HL-60 (cell line): Measurements from ENCODE around the gene RANBP2.
"Not testable (repeated sequence)": the region's sequence is repeated elsewhere in the genome, so short reads cannot be mapped to it uniquely, and the experiment has no call there.

ENCODE experiments used
- POLR2AphosphoS5 ChIP-seq: IDR thresholded peaks from 2 replicates; pipeline ENCODE4 v1.6.1; 2012; ENCODE audit warnings: low read depth
- TF ChIP-seq, protein P1 (sequence below): IDR thresholded peaks from one replicate; pipeline ENCODE4 v1.5.1; 2011; ENCODE audit warnings: low read length, control low read depth, inconsistent platforms; ENCODE audit not compliant: insufficient read depth

- TF ChIP-seq, protein P1, sequence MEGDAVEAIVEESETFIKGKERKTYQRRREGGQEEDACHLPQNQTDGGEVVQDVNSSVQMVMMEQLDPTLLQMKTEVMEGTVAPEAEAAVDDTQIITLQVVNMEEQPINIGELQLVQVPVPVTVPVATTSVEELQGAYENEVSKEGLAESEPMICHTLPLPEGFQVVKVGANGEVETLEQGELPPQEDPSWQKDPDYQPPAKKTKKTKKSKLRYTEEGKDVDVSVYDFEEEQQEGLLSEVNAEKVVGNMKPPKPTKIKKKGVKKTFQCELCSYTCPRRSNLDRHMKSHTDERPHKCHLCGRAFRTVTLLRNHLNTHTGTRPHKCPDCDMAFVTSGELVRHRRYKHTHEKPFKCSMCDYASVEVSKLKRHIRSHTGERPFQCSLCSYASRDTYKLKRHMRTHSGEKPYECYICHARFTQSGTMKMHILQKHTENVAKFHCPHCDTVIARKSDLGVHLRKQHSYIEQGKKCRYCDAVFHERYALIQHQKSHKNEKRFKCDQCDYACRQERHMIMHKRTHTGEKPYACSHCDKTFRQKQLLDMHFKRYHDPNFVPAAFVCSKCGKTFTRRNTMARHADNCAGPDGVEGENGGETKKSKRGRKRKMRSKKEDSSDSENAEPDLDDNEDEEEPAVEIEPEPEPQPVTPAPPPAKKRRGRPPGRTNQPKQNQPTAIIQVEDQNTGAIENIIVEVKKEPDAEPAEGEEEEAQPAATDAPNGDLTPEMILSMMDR, result not testable (repeated sequence)
- TF ChIP-seq POLR2AphosphoS5, result not testable (repeated sequence)
These were observed 15.4 kb downstream of the RANBP2 start for GRCh38 chr2:108734656-108735055.
